ENCODE results near the gene CALU.

DNA sequence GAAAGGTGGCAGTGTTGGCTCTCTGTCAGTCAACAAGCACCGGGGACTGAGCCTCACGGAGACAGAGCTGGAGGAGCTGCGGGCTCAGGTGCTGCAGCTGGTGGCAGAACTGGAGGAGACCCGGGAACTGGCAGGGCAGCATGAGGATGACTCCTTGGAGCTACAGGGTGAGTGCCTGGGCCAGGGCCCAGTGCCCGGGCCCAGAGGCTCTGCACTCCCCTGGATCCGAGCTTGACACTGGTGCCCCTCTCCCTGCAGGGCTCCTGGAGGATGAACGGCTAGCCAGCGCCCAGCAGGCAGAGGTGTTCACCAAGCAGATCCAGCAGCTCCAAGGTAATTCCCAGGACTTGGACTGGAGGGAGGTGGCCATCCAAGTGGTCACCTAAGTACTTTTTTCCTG, 55.3 kb downstream of the CALU start:
- TF ChIP-seq CTCF (IDR thresholded peaks at IDR 0.05), result no peak
- no peak for TF ChIP-seq EP300 (IDR thresholded peaks at IDR 0.05)

All from suprapubic skin (tissue), 3 donors.